Activated CD8-positive, alpha-beta T cell treated with anti-CD3 and anti-CD28 coated beads for 36 hours (primary cell): ENCODE data around the gene LY86. TPM values are rescaled to one million over a fixed set of nuclear protein-coding genes. Genes with fewer than 3 reads are reported as not detected.

Experiments
- ATAC-seq: fragments of 200-7000 bp; cut with Tn5 transposase; one replicate; pipeline ENCODE4 v1.10.0; 2021; ENCODE audit warnings: mild to moderate bottlenecking, moderate library complexity
- CTCF ChIA-PET: fragments of 350-600 bp; sonication (Branson Sonifier 250); formaldehyde crosslinking; loops from one replicate; lab custom pipeline; 2021; ENCODE audit warnings: antibody characterized with exemption; lab: Charles Lee
- POLR2A ChIA-PET: fragments of 350-600 bp; sonication (Branson Sonifier 250); formaldehyde crosslinking; loops from one replicate; lab custom pipeline; 2021; ENCODE audit warnings: antibody characterized with exemption; lab: Charles Lee
- DNase-seq: peaks from one replicate; pipeline ENCODE4 v3.0.0-alpha.2; 2020
- H3K27ac Mint-ChIP-seq: one replicate; pipeline ENCODE4 v1.8.0; 2021; ENCODE audit warnings: mild to moderate bottlenecking, mixed read lengths
- H3K27me3 Mint-ChIP-seq: one replicate; pipeline ENCODE4 v1.8.0; 2021; ENCODE audit warnings: mixed read lengths
- H3K36me3 Mint-ChIP-seq: one replicate; pipeline ENCODE4 v1.8.0; 2021; ENCODE audit warnings: low read depth, mixed read lengths
- H3K4me1 Mint-ChIP-seq: one replicate; pipeline ENCODE4 v1.8.0; 2021; ENCODE audit warnings: low read depth, mixed read lengths
- H3K4me3 Mint-ChIP-seq: one replicate; pipeline ENCODE4 v1.8.0; 2021; ENCODE audit warnings: mild to moderate bottlenecking, moderate library complexity, mixed read lengths
- H3K9me3 Mint-ChIP-seq: one replicate; pipeline ENCODE4 v1.8.0; 2021; ENCODE audit warnings: mixed read lengths
- intact Hi-C: fragments of 100-400 bp; cut with micrococcal nuclease; formaldehyde crosslinking; loops from one replicate; pipeline ENCODE4 v1.10.0; 2022
- total RNA-seq, 2 experiments: library from RNA; stranded (reverse); gene quantifications; one replicate each; pipeline ENCODE4 v1.2.3, GENCODE V29; 2021
- TF ChIP-seq, protein P1 (sequence below): fragments of 200-600 bp; IDR thresholded peaks from one replicate; pipeline ENCODE4 v1.8.0; 2022; ENCODE audit warnings: antibody characterized with exemption, mild to moderate bottlenecking

Gene LY86
- total RNA-seq, 2 experiments from 2014 or later: 0.32 TPM; not detected in 1

DNA sequence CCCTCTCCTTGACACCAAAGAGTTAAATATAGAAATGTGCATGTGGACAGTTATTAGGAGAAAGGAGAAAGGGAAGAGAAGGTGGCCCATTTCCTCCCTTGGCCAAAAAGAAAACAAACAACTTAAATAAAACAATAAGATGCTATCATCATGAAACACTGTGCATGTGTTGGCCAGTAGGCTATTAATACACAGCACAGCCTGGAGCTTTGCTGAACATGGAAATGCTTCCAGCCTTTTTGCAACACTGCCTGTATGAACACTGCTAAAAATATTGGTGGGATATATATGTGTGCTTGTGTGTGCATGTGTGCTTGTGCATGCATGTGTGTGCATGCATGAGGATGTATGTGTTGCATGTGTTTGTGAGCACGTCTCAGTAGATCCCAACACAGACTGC, 100.4 kb downstream of the LY86 start:
- no peaks in the 10 kb centered on the region for H3K27me3 Mint-ChIP-seq
- TF ChIP-seq, protein P1, sequence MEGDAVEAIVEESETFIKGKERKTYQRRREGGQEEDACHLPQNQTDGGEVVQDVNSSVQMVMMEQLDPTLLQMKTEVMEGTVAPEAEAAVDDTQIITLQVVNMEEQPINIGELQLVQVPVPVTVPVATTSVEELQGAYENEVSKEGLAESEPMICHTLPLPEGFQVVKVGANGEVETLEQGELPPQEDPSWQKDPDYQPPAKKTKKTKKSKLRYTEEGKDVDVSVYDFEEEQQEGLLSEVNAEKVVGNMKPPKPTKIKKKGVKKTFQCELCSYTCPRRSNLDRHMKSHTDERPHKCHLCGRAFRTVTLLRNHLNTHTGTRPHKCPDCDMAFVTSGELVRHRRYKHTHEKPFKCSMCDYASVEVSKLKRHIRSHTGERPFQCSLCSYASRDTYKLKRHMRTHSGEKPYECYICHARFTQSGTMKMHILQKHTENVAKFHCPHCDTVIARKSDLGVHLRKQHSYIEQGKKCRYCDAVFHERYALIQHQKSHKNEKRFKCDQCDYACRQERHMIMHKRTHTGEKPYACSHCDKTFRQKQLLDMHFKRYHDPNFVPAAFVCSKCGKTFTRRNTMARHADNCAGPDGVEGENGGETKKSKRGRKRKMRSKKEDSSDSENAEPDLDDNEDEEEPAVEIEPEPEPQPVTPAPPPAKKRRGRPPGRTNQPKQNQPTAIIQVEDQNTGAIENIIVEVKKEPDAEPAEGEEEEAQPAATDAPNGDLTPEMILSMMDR: no peak
- no peak overlapping the region for H3K27ac Mint-ChIP-seq
- DNase-seq (no peak), ATAC-seq (no peak)
- H3K4me3 Mint-ChIP-seq: no peak overlapping the region
- ChIA-PET CTCF (no interaction called here), POLR2A (no interaction called here)
- H3K9me3 Mint-ChIP-seq: peaks cover 1% of the 10 kb centered on the region
- intact Hi-C loops: no loop called here
- no peaks in the 10 kb centered on the region for H3K36me3 Mint-ChIP-seq
- peaks cover 23% of the 10 kb centered on the region for H3K4me1 Mint-ChIP-seq

DNA sequence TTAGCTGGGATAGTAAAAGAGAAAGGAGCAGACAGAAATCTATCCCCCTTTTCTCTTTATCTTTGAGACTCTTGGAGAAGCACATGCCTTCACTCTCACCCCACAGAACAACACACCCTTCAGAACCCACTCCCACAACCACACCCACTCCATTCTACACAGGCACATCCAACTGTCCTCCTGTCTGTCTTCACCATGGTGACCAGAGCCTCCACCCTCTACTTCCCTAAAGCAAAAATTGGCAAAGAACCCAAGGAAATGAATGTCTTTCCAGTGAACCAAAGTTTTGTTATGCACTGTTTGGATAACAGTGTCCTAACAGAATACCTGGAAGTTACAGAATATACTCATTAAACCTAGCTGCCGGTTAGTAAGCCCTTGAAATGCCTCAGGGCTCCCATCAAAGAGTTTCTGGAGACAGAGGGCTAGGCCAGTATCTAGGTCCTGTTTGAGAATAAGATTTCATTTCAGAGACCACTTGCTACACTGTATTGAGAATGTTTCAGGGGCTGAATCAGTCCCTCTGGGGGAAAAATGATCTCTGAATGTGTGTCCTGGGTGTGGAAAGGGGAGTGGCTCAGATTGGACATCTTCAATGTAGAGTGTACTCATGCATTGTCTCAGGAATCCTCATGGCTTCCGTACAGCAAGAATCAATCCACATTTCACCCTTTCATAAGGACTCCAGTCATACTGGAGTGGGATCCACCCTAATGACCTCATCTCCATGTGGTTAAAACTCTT, 101.1 kb downstream of the LY86 start:
- ChIA-PET CTCF (no interaction called here), POLR2A (interaction anchor here (0.6 kb wide), 1 partner anchor 175 kb away, joined by 7 read pairs; no protein-coding TSS in a partner anchor)
- Mint-ChIP-seq H3K36me3 (no peaks in the 10 kb centered on the region), H3K9me3 (peaks cover 1% of the 10 kb centered on the region), H3K27me3 (no peaks in the 10 kb centered on the region), H3K27ac (no peak overlapping the region), H3K4me1 (peaks cover 16% of the 10 kb centered on the region), H3K4me3 (no peak overlapping the region)
- TF ChIP-seq, protein P1: no peak
- no peak for DNase-seq
- intact Hi-C loops: no loop called here
- no peak for ATAC-seq

DNA sequence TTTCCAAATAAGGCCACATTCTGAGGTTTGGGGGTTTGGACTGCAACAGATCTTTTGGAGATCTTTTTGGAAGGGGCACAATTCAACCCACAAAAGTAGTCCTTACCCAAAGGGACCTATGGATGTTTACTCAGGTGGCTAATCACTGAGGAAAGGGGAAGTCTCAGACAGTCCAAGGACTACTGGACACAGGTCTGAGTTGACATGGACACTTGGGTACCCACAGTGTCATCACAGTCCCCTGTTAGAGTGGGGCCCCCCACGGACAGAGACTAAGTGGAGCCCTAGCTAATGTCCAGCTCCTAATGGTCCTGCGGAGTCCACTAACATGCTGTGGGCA, 101.6 kb downstream of the LY86 start:
- H3K4me3 Mint-ChIP-seq: no peak overlapping the region
- no peaks in the 10 kb centered on the region for H3K27me3 Mint-ChIP-seq

DNA sequence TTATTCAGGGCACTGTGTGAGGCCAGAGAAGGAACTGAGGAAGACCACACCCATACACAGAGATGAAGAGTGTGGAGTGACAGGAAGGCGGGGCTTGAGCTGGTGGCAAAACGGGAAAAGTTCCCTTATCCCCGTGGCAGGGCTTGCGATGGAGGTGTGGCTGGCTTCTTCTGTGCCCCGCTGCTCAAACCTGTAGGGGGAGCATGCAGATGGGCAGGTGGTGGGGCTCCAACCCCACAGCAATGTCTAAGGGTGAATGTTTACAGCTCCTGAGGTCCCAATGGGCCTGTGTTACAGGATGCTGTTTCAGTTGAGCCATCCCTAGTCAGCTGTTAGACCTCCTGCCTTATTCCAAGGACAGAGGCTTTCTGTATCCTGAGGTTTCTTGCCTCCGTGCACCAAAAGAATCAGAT, 105.9 kb downstream of the LY86 start:
- Mint-ChIP-seq H3K9me3 (peaks cover 1% of the 10 kb centered on the region), H3K36me3 (no peaks in the 10 kb centered on the region), H3K27ac (no peak overlapping the region), H3K27me3 (no peaks in the 10 kb centered on the region), H3K4me3 (no peak overlapping the region), H3K4me1 (no peaks in the 10 kb centered on the region)
- TF ChIP-seq, protein P1: no peak
- CTCF ChIA-PET: interaction anchor here (0.8 to 2.2 kb wide), 4 partner anchors 11 to 544 kb away, joined by 3 to 5 read pairs (median 4); no protein-coding TSS in a partner anchor
- POLR2A ChIA-PET: no interaction called here
- no peak for ATAC-seq
- no peak for DNase-seq
- intact Hi-C loops: no loop called here

More for the DNA sequence above, 101.6 kb downstream of the LY86 start:
- peaks cover 1% of the 10 kb centered on the region for H3K9me3 Mint-ChIP-seq
- ChIA-PET CTCF (no interaction called here), POLR2A (interaction anchor here (0.6 kb wide), 1 partner anchor 174 kb away, joined by 7 read pairs; no protein-coding TSS in a partner anchor)
- ATAC-seq (no peak), DNase-seq (no peak)
- H3K4me1 Mint-ChIP-seq: peaks cover 11% of the 10 kb centered on the region
- intact Hi-C loops: no loop called here
- TF ChIP-seq, protein P1: no peak
- no peak overlapping the region for H3K27ac Mint-ChIP-seq
- H3K36me3 Mint-ChIP-seq: no peaks in the 10 kb centered on the region
